Hindlimb muscle (tissue), 1 donor: ENCODE results near the gene SLC2A2. TPM values are rescaled to one million over a fixed set of nuclear protein-coding genes. Genes with fewer than 3 reads are reported as not detected.

Source experiments
- DNase-seq: peaks from one replicate; pipeline ENCODE4 v3.0.0-alpha.2; 2013
- polyA plus RNA-seq: library from polyadenylated mRNA; unstranded; fragments of 120-200 nt; gene quantifications from one replicate; pipeline ENCODE4 v1.2.1, GENCODE V29; 2013; ENCODE audit not compliant: insufficient read length

SLC2A2 gene
- polyA plus RNA-seq, 1 donor: not detected

GRCh38 chr3:171028779-171029232 is 2.3 kb upstream of the SLC2A2 start:
- no peak for DNase-seq

GRCh38 chr3:171028025-171028778 is 1.7 kb upstream of the SLC2A2 start:
- no peak for DNase-seq

GRCh38 chr3:171023566-171023965 is 3.0 kb downstream of the SLC2A2 start:
- DNase-seq: no peak

GRCh38 chr3:171021377-171021776 is 5.1 kb downstream of the SLC2A2 start:
- DNase-seq: no peak

- DNase-seq: no peak
These were observed 8.2 kb downstream of the SLC2A2 start for GRCh38 chr3:171018156-171018935.

- DNase-seq: no peak
These were observed 12.4 kb downstream of the SLC2A2 start for GRCh38 chr3:171013822-171014748.

- DNase-seq: no peak
These were observed 14.6 kb downstream of the SLC2A2 start for GRCh38 chr3:171011873-171012336.

- DNase-seq: no peak
These were observed 15.2 kb downstream of the SLC2A2 start for GRCh38 chr3:171011109-171011872.

- DNase-seq: no peak
These were observed 19.2 kb downstream of the SLC2A2 start for GRCh38 chr3:171007316-171007715.

- no peak for DNase-seq
These were observed 20.9 kb downstream of the SLC2A2 start for GRCh38 chr3:171005648-171006047.

GRCh38 chr3:171001957-171002694 is 24.4 kb downstream of the SLC2A2 start:
- DNase-seq: no peak

- no peak for DNase-seq
These were observed 25.1 kb downstream of the SLC2A2 start for GRCh38 chr3:171001250-171001893.

GRCh38 chr3:171000281-171000680 is 26.2 kb downstream of the SLC2A2 start:
- DNase-seq: no peak

- DNase-seq: no peak
These were observed 26.7 kb downstream of the SLC2A2 start for GRCh38 chr3:170999737-171000242.

- DNase-seq: no peak
These were observed 28.3 kb downstream of the SLC2A2 start for GRCh38 chr3:170997961-170998913.

GRCh38 chr3:170992854-170993253 is 33.7 kb downstream of the SLC2A2 start:
- DNase-seq: no peak

GRCh38 chr3:170991664-170992063 is 34.9 kb downstream of the SLC2A2 start:
- DNase-seq: no peak

GRCh38 chr3:170989100-170989648 is 37.3 kb downstream of the SLC2A2 start:
- no peak for DNase-seq

GRCh38 chr3:170988378-170988777 is 38.1 kb downstream of the SLC2A2 start:
- no peak for DNase-seq
